ENCODE data around the gene PLA2G4A.
"Not testable (repeated sequence)": the region's sequence is repeated elsewhere in the genome, so short reads cannot be mapped to it uniquely, and the experiment has no call there.

PLA2G4A gene

DNA sequence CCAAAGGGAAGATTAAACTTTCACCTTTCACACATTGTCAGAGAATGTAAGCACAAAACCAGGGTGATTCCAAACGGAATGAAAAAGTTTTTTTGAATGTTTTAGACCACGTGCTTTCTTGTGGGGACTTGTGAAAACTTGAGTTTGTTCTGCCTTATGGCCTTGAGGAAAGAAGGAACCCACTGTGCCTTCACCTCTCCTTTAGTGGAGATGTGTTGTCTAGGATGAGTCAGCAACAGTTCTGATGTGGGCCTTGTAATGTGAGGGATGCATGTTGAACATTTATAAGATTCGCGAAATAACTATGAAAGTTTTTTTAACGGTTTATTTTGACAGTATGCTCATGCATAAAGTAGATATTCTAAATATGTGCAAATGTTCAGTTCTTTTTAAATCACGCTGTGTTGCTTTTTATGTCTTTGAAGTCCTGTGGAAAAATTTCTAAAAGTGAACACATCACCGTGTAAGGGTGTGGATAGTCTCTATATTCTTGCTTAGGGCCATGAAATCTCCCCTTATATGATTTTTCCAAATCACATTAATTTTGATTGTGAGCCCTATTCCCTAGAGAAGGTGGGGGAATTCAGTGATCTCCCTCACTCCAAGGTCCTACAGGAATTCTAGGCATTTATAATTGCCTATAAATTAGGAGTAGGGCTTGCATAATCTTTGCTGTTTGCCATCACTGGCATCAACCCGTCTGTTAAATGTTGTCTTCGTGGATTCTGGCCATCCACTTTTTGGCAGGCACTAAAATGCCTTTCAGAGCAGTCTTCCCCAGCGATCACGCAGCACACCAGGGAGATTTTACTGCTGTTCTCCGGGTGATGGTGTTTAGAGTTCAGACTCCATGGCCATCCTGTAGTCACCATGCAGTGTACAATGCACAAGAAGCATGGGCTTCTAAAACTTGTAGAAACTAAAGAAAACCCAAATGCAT lies 47.4 kb downstream of the PLA2G4A start:
- DNase-seq: no peak

DNA sequence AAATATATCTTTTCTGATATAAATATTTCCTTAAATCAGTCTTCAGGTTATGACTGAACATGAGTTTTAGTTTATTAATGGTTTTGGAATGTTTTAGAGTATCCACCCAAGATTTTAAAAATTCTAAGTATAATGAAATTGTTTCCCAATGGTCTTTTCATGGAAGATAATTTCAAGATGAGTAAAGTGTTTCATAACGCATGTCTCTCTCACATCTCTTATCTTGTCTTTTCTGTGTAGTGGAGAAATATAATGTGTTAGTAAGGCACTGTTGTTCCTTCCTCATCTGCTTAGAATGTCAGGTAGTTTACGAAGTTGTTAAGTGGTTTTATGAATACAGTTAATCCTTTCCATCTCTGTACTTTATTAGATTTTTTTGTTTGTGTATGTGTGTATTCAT lies 49.6 kb downstream of the PLA2G4A start:
- DNase-seq: no peak

DNA sequence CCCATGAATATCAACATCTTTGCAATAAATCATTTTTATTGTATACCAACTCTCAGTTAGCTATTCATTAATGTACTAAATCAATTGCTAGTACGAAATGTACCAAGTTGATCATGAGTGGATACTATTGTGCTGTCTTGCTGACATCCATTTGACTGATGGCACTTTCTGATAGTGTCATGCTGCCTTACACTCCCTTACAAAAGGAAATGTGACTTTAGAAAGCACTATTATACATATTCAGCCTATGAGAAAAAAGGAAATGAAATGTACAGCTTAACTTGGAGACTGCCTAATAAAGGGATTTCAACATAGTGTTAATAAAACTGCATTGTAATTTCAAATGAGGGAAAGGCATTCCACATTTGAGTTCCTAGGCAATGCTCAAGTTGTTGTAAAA lies 52.2 kb downstream of the PLA2G4A start:
- no peak for DNase-seq

DNA sequence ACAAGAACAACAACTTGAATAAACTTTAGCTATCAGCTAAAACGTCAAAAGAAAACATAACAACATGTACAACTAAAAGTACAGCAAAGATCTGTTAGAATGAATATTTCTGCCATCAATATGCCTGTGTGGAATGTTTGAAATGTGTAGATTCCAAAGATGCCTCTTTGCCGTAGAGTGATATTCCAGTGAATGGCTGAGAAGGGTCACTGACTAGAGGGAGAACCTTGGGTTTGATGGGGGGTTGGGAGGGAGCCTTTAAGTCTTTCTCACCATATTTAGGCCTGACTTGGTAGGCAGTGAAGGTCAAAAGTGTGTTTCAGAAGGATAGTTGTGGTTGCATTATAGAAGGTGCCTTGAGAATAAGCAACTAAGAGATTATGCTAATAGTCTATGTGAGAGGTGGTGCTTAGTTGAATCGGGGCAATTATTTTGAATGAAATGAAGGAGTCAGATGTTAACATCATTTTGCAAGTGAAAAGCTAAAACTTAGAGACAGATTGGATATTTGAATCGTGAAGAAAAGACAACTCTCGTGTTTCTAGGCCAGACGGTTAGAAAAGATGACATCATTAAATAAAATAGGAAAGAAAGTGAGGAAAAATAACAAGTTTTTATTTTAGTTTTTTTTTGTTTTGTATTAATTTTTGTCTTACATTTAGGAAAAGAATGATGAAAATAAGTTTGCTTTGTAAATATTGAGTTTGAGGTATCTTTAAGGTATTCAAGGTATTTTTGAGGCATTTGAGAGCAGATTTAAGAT lies 53.8 kb downstream of the PLA2G4A start:
- no peak for DNase-seq

DNA sequence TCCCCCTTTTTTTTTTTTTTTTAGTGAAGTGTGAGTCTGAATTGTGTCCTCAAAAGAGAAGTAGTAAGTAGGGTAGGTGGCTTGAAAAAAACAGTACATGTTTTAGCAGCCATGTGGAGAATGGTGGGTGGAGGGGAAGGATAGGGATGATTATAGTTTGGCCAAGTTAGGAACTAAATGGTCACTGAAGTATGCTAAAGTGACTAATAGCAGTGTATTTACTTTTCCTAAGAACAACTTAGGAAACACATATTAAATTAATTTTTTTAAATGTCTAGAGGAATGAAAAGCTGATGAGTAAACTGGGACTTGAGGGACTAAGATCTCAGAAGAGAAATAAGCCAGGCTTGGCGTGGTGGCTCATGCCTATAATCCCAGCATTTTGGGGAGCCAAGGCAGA lies 55.5 kb downstream of the PLA2G4A start:
- no peak for DNase-seq

DNA sequence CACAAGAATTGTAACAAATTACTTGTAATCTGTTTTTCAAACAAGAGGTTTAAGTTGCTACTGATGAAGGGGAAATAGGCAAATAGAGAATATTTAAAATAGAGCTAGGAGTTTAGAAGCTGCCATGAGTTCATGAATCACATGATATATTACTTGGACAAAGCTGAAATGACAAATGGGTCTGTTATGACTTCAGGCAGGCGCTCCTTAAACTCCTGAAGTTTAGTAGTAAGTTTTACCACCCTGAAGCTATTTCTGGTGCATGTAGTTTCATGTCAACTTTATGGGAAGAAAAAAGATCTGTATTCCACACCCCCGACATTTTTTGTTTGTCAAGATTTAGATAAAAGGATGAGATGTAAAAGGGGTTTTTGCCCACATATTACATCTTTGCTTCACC lies 58.5 kb downstream of the PLA2G4A start:
- DNase-seq: no peak

DNA sequence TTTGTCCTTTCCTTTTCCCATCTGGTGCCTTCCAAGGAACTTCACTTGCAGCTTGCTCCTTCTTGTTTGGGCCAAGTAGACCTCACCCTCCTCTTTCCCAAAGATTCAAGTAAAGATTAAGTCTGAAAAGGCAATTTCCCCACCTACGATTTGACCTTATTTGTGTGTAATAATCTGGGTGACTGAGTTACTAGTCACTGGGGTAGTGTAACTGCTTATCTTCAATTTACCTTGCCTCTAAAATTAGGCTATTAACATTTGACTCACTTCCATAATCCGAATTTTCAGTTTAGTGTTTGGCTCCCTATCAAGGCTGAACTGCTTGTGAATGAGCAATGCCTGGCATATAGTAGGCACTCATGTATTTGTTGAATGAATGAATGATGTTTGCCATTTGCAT lies 59.6 kb downstream of the PLA2G4A start:
- DNase-seq: no peak

DNA sequence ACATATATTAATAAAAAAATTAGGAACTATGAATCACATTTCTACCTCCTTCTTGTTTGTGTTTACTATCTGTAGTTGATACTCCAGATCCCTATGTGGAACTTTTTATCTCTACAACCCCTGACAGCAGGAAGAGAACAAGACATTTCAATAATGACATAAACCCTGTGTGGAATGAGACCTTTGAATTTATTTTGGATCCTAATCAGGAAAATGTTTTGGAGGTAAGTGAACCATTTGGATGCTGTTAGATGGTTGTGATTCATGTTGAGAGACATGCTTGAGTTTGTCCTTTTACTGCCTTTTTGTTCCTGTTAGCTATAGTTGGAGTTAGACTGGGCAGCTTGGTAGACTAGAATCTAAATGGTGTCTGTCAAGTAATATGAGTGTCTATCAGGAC lies 64.2 kb downstream of the PLA2G4A start:
- DNase-seq: no peak

DNA sequence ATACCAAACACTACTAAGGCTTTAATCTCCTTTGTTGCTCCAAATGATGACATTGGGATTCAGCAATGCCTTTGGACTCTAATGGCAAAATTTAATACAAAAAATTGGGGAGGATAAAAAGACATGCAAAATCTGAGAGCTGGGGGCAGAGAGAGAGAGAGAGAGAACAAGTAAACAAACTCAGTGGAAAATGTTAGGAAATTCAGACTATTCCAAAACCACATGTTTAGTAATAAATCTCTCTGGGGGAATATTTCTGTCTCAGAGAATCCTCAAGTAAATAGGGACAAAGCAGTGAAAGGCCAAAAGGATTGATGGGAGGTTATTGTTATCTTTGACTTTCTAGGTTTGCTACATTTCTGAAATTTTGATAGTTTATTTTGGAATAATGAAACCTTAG lies 65.7 kb downstream of the PLA2G4A start:
- DNase-seq: no peak

DNA sequence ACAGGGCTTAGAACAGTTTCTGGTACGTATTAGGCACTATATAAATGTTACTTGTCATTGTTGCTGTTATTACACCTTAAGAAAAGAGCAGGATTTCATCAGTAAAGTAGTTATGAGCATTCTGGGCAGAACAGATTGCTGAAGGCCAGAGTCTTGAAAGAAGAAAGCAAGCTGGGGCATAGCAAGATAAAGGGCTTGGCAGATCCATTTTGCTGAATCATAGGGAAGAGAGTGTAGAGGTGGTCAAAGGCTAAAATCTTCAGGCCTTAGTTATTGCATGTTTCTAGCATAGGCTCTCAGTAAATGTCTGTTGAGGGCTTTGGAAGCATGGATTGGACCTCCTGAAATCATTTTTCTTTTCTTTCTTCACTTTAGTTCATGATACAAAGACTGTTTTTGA lies 67.5 kb downstream of the PLA2G4A start:
- no peak for DNase-seq

DNA sequence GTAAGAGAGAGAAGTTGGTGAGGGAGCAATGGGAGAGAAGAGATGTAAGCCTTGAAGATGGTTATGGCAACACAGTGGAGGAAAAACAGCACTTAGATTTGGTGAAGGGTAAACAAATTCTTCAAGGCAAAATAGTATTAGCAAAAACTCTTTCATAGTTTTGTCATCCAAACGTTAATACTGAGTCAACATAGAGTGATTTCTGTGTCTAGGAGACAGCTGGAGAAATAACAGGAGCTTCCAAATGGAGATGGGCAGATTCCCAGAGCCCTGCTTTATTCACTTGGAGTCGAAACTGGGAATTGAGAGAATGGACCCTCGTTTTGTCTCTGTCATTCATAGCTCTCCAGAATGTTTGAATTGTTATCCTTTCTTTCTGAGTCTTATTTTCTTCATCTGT lies 68.3 kb downstream of the PLA2G4A start:
- DNase-seq: no peak

DNA sequence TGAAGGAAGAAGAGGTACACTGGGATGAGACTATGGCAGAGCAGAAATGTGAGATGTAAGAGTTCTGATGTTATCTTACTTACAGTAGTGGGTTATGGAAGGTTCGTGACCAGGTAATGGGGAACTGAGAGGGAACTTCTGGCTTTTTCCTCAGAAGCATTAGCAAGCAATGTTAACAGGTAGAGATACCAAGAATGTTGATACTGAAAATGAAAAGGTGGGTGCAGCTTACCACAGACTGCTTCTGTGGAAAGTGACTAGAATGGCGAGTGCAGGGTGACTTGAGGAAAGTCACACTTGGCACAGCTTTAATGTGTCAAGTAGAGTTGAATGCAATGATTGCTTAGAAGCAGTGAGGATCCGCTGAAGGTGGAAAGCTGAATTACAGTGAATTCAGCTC lies 70.8 kb downstream of the PLA2G4A start:
- no peak for DNase-seq

DNA sequence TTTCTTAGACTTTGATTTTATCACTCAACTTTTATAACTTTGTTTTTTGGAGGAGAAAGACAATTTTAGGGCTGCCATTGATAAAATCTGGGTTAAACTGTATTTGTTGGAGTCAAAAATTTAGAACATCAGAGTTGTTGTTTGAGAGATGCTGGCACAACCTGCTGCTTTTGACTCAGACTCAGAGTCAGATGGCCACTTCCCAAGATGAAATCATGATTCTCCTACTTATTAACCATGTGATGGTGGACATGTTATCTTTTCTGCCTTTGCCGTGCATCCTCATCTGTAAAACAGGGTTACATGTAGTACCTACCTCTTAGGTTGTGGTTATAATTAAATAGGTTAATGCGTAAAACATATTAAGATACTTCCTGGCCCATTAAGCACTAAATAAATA lies 71.2 kb downstream of the PLA2G4A start:
- DNase-seq: no peak

DNA sequence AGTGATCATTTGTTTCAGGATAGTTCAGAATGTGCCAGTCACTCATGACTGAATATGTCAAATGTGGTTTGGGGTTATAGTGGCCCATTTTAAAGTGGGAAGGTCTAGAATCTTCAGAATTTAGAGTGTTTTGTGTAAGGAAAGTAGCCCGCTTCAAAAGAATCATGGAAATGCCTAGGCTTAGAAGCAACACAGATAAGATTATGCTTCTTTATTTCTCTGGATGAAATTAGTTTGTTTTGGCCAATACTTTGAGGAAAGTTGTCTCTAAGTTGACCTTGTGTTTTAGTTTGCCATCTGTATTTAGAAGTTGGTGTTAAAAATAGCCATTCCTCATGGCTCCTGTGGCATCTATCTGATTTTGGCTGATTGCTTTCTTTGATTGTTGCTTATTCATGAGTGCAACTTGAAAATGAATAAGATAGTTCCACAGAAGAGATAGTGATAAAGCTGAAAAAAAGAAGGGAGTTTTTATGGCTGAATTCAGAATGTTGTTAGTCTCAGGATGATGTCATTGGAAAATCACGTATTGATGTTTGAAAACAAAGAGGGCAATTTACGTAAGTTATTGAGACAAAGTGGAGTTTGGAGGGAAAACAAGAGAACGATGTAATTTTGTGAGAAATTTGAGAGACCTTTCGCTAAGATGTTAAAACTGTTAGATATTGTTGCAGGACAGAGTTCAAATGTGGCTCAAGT lies 71.9 kb downstream of the PLA2G4A start:
- no peak for DNase-seq

DNA sequence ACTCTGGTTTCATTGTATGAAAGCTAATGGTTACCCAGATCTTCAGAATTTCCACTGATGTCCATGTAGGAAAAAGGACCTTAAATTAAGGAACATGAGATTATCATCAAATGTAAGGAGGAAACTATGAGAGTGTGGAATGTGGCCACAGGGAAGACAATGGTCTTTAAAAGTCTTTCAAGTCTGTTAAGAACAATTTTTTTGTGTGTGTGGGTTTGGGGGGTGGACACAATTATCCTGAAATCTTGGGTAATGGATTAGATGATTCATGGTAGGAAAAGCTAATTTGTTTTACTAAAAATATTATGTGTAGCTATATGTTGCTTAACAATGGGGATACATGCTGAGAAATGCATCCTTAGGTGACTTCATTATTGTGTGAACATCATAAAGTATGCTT lies 72.9 kb downstream of the PLA2G4A start:
- DNase-seq: no peak

DNA sequence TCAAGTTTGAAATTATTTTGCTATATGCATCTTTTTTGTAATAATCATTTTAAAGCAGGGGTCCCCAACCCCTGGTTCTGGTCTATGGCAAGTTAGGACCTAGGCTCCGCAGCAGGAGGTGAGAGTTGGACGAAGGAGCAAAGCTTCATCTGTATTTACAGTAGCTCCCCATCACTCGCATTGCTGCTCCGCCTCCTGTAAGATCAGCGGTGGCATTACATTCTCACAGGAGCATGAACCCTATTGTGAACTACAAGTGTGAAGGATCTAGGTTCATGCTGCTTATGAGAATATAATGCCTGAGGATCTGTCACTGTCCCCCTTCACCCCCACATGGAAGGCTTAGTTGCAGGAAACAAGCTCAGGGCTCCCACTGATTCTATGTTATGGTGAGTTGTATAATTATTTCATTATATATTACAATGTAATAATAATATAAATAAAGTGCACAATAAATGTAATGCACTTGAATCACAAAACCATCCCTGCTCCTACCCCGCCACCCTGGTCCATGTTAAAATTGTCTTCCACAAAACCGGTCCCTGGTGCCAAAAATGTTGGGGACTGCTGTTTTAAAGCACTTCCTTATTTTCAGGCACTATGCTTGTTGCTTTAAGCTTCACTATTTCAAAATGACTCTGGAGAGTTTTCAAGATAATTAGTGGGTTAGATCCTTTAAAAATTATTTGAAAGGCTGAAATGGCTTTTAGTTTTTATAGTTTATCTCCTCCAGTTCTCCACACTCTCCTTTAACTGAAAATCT lies 74.8 kb downstream of the PLA2G4A start:
- DNase-seq: no peak

DNA sequence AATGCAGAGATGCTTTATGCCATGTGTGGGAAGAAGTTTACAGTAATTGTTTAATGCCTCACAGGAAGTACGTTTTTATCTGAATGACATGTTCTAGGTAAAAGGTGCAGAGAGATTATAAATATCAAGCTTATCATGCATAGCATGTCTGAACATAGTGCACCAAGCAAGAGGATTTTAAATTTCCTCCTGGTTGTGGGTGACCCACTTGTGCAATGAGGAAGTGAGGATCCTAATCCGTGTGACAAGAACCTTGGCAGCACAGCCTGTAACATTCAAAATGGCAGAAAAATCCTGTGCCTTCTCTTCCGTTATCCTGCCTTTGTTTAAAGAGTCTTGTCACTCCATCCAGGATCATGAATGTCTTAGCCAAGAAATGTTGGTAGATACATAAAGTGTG lies 75.6 kb downstream of the PLA2G4A start:
- DNase-seq: no peak

DNA sequence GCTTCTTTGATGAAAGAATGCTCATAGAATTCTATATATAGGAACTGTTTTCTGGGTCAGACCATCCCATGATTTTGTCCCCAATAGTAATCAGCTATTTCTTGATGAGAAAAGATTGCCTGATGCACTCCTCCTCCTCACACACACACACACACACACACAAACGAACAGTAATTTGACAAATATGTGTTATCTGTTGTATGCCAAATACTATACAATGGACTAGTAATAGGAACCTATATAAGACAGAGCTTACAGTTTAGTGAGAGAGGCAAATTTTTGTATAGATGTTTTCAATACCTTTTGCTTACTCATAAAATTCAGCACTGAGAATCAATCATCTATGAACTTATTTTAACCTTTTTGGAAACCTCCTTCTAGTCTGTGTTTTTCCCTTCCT lies 76.8 kb downstream of the PLA2G4A start:
- DNase-seq: no peak

DNA sequence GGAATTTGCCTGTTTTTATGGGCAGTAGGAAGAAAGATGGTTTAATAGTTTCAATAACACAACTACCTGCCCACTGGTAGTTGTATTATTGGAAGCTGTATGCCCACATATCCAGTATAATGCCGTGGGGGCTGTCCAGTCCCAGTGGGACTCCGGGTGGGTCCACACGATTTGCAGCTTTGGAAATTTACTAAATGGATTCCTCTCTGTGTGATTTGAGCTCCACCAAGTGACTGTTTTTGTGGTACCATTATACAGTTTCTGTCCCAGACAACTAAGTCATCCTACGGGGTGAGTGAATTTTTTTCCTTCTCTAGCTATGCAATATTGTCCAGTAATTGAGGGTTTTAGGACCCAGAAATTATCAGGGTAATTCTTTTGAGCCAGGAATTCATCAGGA lies 86.8 kb downstream of the PLA2G4A start:
- no peak for DNase-seq

DNA sequence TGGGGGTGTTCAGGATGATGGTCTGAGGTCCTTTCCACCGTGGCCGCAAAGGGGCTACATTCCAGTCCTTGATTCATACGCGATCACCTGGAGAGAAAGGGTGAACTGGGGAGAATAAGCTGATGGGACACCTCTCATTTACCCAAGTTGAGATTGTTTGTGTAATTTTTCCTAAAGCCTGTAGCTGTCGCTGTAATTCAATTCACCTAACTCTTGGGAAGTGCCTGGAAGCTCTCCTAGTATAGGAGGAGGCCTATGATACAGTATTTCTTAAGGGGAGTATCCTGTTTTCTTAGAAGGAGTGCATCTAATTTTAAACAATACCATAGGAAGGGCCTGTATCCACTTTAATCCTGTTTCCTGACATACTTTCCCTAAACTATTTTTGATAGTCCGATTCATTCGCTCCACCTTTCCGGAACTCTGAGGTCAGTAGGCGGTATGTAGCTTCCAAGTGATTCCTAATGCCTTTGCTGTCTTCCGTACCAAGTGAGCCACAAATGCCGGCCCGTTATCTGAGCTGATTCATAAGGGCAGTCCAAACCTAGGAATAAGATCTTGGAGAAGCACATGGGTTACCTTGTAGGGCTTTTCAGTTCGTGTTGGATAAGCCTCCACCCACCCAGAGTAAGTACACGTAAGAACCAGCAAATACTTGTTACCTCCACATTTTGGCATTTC lies 88.5 kb downstream of the PLA2G4A start:
- DNase-seq: not testable (repeated sequence)

DNA sequence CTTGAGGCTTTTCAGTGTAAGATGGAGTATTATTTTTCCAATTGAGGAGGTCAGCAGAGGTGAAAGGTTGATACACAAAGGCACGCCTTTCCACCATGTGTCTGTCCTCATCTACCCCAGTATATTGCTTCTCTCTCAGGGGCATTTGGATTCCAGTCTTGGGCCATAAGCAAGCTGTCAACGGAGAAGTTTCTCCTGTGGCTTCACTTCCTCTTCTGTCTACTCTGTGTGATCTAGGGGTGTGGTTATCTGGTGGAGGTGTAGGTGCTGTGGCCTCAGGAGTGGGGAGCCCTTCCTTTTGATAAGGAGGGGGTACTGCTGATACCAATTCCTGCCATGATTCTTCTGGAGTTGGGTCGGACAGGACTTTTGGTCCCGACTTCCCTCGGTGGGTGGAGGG lies 92.6 kb downstream of the PLA2G4A start:
- DNase-seq: not testable (repeated sequence)

DNA sequence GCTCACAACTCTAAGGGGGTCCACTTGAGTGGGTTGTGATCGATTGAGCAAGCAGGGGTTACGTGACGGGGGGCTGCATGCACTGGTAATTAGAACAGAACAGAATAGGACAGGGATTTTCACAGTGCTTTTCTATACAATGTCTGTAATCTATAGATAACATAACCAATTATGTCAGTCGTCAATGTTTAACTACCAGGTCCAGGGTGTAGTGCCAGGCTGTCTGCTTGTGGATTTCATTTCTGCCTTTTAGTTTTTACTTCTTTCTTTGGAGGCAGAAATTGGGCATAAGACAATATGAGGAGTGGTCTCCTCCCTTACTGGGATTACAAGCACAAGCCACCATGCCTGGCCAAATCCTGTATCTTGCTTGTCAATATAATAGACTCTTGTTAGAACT lies 94.1 kb downstream of the PLA2G4A start:
- DNase-seq: not testable (repeated sequence)

Measured in GF-D8 (cell line).